Bone marrow (tissue), 2 donors: ENCODE results near the gene NLRP8.
"Not testable (repeated sequence)": the region's sequence is repeated elsewhere in the genome, so short reads cannot be mapped to it uniquely, and the experiment has no call there.

Experiments used
- DNase-seq, 2 donors: peaks; one replicate each; lab custom pipeline; 2025; lab: John Stamatoyannopoulos, UW

NLRP8 gene

DNA sequence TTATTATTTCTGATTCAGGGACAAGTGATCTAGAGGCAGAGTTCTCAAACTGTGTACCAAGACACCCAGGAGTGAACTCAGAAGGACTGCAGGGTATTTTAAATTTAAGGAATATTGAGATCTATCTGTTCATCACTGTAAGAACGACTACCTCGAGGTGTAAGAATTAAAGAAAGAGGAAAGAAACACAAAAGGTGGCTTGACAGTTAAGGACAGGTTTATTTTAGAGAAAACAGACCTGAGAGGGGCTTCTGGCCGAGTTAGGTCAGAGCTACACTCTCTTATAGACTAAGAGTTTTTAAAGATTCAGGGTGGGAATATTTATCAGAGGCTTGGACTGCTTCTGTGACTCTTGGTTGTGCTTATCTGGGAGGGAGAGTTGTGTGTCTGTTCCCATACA lies 26.4 kb downstream of the NLRP8 start:
- no peak for DNase-seq

DNA sequence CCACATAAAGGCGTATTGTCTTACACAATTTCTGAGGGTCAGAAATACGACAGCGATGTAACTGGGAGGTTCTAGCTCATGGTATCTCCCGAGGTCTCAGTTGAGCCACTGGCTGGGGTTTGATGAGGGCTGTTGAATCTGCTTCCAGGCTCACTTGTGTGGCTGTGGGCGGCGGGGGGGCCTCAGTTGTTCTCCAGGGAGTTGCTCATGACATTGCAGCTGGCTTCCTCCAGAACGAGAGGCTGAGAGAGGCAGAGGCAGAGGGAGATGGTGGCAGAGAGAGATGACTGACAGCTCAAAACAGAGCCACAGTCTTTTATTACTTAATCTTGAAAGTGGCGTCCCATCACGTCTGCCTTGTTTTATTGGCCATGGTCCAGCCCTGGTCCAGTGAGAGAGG lies 32.8 kb downstream of the NLRP8 start:
- DNase-seq = no peak

DNA sequence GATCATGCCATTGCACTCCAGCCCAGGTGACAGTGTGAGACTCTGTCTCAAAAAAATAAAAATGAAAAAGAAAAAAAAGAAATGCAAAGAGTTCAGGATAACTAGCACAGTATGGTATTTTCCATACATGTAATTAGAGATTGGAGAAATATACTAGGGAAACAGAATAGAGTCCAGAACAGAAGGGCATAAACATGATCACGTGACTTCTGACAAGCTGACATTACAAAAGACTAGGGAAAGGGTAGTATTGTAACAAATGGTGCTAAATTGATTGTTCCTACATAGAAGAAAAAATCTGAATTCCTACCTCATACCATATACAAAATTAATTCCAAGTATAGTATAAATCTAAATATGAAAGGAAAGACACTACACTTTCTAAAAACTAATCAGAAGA lies 37.6 kb downstream of the NLRP8 start:
- DNase-seq = no peak

GRCh38 chr19:55986487-55986886 lies 38.9 kb downstream of the NLRP8 start, which contains the start of gene NLRP5:
NLRP5 (plus strand) TSS chr19:55986775.
- no peak for DNase-seq

- no peak for DNase-seq
These were observed 43.2 kb downstream of the NLRP8 start for GRCh38 chr19:55990831-55991230.

DNA sequence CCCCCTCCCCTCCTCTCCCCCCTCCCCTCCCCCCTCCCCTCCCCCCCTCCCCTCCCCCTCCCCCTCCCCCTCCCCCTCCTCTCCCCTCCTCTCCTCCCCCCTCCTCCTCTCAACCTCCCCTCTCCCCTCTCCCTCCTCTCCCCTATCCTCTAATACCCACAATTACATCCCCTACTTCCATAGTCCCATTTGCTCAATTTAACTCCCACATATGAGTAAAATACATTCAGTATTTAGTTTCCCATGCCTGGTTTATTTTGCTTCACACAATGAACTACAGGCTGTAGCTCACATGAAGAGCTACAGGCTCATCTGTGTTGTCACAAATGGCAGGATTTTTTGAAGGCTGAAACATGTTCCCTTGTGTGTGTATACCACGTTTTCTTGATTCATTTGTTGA lies 45.9 kb downstream of the NLRP8 start:
- no peak for DNase-seq

GRCh38 chr19:56014765-56015164 lies 67.1 kb downstream of the NLRP8 start:
- no peak for DNase-seq

GRCh38 chr19:56015756-56016155 lies 68.1 kb downstream of the NLRP8 start:
- no peak for DNase-seq

DNA sequence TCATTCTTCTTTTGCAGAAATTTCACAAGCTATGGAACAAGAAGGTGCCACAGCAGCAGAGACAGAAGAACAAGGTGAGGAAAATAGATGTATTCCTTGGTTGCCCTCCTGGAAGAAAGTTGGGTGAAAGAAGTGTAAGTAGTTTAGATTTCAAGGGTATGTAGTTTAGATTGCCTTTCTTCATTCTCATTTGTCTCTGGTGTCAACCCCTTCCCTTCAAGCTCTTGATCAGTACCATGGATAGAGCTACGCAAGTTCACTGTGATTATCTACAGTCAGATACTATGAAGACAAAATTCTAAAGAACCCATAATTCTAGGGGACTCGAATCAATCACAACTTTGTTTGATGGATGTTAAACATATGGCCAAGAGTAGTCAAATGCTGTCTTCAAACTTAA lies 71.7 kb downstream of the NLRP8 start:
- DNase-seq = not testable (repeated sequence)

- not testable (repeated sequence) for DNase-seq
These were observed 72.8 kb downstream of the NLRP8 start for GRCh38 chr19:56020355-56020975.

DNA sequence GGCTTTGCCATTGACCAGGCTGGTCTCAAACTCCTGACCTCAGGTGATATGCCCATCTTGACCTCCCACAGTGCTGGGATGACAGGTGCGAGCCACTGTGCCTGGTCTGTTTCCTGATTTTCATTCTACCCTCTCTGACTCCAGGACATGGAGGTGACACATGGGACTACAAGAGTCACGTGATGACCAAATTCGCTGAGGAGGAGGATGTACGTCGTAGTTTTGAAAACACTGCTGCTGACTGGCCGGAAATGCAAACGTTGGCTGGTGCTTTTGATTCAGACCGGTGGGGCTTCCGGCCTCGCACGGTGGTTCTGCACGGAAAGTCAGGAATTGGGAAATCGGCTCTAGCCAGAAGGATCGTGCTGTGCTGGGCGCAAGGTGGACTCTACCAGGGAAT lies 79.1 kb downstream of the NLRP8 start:
- no peak for DNase-seq
